CD14-positive monocyte (primary cell): ENCODE measurements around the gene SRMS. TPM values are rescaled to one million over a fixed set of nuclear protein-coding genes. Genes with fewer than 3 reads are reported as not detected.

Experiments
- DNase-seq, 3 donors: peaks; one replicate each; pipeline ENCODE4 v3.0.0-alpha.2; 2011 to 2022
- H2AFZ ChIP-seq: 2 replicates; pipeline ENCODE4 v1.6.0; 2012; ENCODE audit warnings: mild to moderate bottlenecking, low read depth, low read length, inconsistent platforms; ENCODE audit not compliant: insufficient read depth, poor library complexity, severe bottlenecking
- H3K27ac ChIP-seq, 2 donors: 1 replicate in 1 of 2; 2 replicates in 1 of 2; pipeline ENCODE4 v1.5.1; 2012 to 2013; ENCODE audit warnings: low read length in 2 of 2, control low read depth in 1 of 2, inconsistent platforms in 1 of 2, low read depth in 1 of 2, mild to moderate bottlenecking in 1 of 2
- H3K27me3 ChIP-seq, 2 donors: one replicate each; pipeline versions ENCODE4 v1.6.0 to v1.6.1; 2011 to 2013; ENCODE audit warnings: low read length in 2 of 2; ENCODE audit not compliant: control insufficient read depth in 2 of 2, insufficient read depth in 2 of 2
- H3K36me3 ChIP-seq, 2 donors: replicated peaks in 1 of 2; 1 replicate in 1 of 2; 2 replicates in 1 of 2; pipeline versions ENCODE4 v1.5.1 to v1.6.1; 2012 to 2013; ENCODE audit warnings: low read length in 2 of 2, control low read depth in 1 of 2, inconsistent platforms in 1 of 2, mild to moderate bottlenecking in 1 of 2; ENCODE audit not compliant: insufficient read depth in 2 of 2, control insufficient read depth in 1 of 2
- H3K4me1 ChIP-seq, 2 donors: 1 replicate in 1 of 2; 2 replicates in 1 of 2; pipeline versions ENCODE4 v1.5.1 to v1.6.1; 2012 to 2013; ENCODE audit warnings: low read length in 2 of 2, control low read depth in 1 of 2, inconsistent platforms in 1 of 2, mild to moderate bottlenecking in 1 of 2, moderate library complexity in 1 of 2; ENCODE audit not compliant: insufficient read depth in 2 of 2, control insufficient read depth in 1 of 2
- H3K4me2 ChIP-seq: replicated peaks from 2 replicates; pipeline ENCODE3; 2012; ENCODE audit warnings: low read length, moderate library complexity, mild to moderate bottlenecking; ENCODE audit not compliant: poor library complexity, severe bottlenecking; ENCODE audit errors: extremely low read depth
- H3K4me3 ChIP-seq, 3 experiments: fragments of 200-600 bp in 1 of 3; sonication (generic) in 1 of 3; replicated peaks in 1 of 3; 1 replicate in 2 of 3; 2 replicates in 1 of 3; pipeline ENCODE4 v1.5.1; 2011 to 2013; ENCODE audit warnings: low read length in 3 of 3, mild to moderate bottlenecking in 3 of 3, control low read depth in 2 of 3, low read depth in 2 of 3, inconsistent platforms in 1 of 3, moderate library complexity in 1 of 3
- H3K79me2 ChIP-seq: 2 replicates; pipeline ENCODE4 v1.6.0; 2012; ENCODE audit warnings: mild to moderate bottlenecking, control low read depth, inconsistent platforms, low read length, moderate library complexity; ENCODE audit not compliant: insufficient read depth
- H3K9ac ChIP-seq: 2 replicates; pipeline ENCODE4 v1.6.0; 2017; ENCODE audit warnings: low read length, mild to moderate bottlenecking; ENCODE audit not compliant: insufficient read depth, poor library complexity, severe bottlenecking
- H3K9me3 ChIP-seq, 2 donors: replicated peaks in 1 of 2; 1 replicate in 1 of 2; 2 replicates in 1 of 2; pipeline versions ENCODE4 v1.5.1 to v1.6.1; 2012 to 2013; ENCODE audit warnings: low read length in 2 of 2, control low read depth in 1 of 2; ENCODE audit not compliant: control insufficient read depth in 1 of 2, insufficient read depth in 1 of 2
- H4K20me1 ChIP-seq: 2 replicates; pipeline ENCODE4 v1.6.0; 2012; ENCODE audit warnings: mild to moderate bottlenecking, low read length, control low read depth, moderate library complexity; ENCODE audit not compliant: insufficient read depth
- H3K27ac Mint-ChIP-seq, 7 donors: one replicate each; pipeline ENCODE4 v1.8.0; 2020; ENCODE audit warnings: mild to moderate bottlenecking in 7 of 7, mixed read lengths in 7 of 7, moderate library complexity in 6 of 7, inconsistent platforms in 2 of 7
- H3K27me3 Mint-ChIP-seq, 3 donors: one replicate each; pipeline ENCODE4 v1.8.0; 2021 to 2022; ENCODE audit warnings: low read depth in 3 of 3, mild to moderate bottlenecking in 3 of 3, mixed read lengths in 3 of 3, moderate library complexity in 3 of 3, inconsistent platforms in 1 of 3
- H3K36me3 Mint-ChIP-seq, 2 donors: one replicate each; pipeline ENCODE4 v1.8.0; 2020; ENCODE audit warnings: mixed read lengths in 2 of 2, inconsistent platforms in 1 of 2, mild to moderate bottlenecking in 1 of 2
- H3K4me1 Mint-ChIP-seq: one replicate; pipeline ENCODE4 v1.8.0; 2020; ENCODE audit warnings: mild to moderate bottlenecking, mixed read lengths
- H3K4me3 Mint-ChIP-seq, 2 donors: one replicate each; pipeline ENCODE4 v1.8.0; 2020; ENCODE audit warnings: mild to moderate bottlenecking in 2 of 2, mixed read lengths in 2 of 2, moderate library complexity in 1 of 2
- H3K9me3 Mint-ChIP-seq, 7 donors: one replicate each; pipeline ENCODE4 v1.8.0; 2020 to 2022; ENCODE audit warnings: mixed read lengths in 7 of 7, mild to moderate bottlenecking in 6 of 7, moderate library complexity in 6 of 7, inconsistent platforms in 2 of 7
- WGBS: methylation state at CpG from one replicate; pipeline ENCODE4 v1.1.5; 2013; ENCODE audit warnings: missing lambda C conversion rate; ENCODE audit not compliant: insufficient coverage; 5-methylcytosine and 5-hydroxymethylcytosine counted together
- intact Hi-C, 2 donors: fragments of 100-400 bp; cut with micrococcal nuclease; formaldehyde crosslinking; loops; one replicate each; pipeline versions ENCODE4 v1.15.0 to v1.15.1; 2023
- polyA plus RNA-seq, 3 donors: library from polyadenylated mRNA; depleted of rRNA in 1 of 3; unstranded in 2 of 3; stranded (reverse) in 1 of 3; fragments of 300-500 nt in 2 of 3; fragments of >200 nt in 1 of 3; fragmentation: Illumina TruSeq in 2 of 3; gene quantifications; 1 replicate in 2 of 3; 2 replicates in 1 of 3; pipeline ENCODE4 v1.2.3, GENCODE V29; 2012 to 2021
- TF ChIP-seq, protein P1 (sequence below): fragments of 200-600 bp; IDR thresholded peaks from one replicate; pipeline ENCODE4 v1.8.0; 2022; ENCODE audit warnings: antibody characterized with exemption, mild to moderate bottlenecking

Gene SRMS
- polyA plus RNA-seq, 3 donors = not detected

DNA sequence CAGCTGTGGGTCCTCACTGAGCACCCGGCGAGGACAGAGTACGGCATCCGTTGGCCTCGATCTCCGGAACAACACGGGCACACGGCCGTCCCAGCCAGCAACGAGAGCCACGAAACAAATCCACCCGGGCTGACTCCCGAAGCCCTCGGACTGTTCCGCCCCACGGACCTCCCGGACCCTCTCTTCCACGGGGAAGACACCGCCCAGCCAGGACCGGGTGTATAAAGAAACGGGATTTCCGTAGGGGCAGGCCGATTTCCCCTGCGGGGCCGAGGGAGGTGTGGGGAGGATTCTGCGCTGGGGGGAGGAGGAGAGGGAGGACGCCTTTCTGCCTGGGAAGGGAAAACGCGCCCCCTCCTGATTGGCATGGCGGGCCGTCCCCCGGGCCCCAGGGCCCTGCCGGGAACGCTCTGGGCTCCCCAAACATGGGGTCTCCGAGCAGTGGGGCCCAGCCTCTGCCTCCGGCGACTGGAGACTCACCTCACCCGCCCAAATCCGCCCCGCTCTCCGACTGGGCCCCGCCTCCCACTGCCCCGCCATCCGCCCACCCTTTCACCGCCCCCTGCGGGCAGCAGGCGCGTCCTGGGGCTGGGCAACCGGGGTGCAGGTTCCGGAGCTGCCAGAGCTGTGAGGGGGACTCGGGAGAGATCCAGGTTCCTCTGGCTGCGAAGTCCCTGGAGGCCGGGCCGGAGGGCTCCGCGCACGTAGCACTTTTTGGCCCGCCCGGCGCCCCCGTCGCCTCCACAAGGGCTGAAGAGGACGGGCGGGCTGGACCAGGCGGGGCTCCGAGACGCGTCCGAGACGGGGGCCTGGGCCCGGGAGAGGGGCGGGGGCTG, 27.7 kb downstream of the SRMS start:
- intact Hi-C loops = loop anchor here (1.0 to 10.0 kb wide), 3 partner anchors 17 to 545 kb away; partner anchors contain the start of genes PTK6 (in 2 of the 2) and TCEA2 (in 1 of the 2)
- peaks cover 15 to 21% of the 10 kb centered on the region in 2 donors for H3K36me3 Mint-ChIP-seq

More for the DNA sequence above, 27.7 kb downstream of the SRMS start:
- H3K27me3 Mint-ChIP-seq = peaks cover 24 to 43% (median 27%) of the 10 kb centered on the region in 3 donors
- peak overlapping the region; percentile 75 to 80 for H3K4me3 Mint-ChIP-seq
- peaks cover 0 to 23% of the 10 kb centered on the region in 2 donors for H3K27me3 ChIP-seq
- H4K20me1 ChIP-seq = peaks cover 13% of the 10 kb centered on the region
- H3K79me2 ChIP-seq = peaks cover 7% of the 10 kb centered on the region
- TF ChIP-seq, protein P1, sequence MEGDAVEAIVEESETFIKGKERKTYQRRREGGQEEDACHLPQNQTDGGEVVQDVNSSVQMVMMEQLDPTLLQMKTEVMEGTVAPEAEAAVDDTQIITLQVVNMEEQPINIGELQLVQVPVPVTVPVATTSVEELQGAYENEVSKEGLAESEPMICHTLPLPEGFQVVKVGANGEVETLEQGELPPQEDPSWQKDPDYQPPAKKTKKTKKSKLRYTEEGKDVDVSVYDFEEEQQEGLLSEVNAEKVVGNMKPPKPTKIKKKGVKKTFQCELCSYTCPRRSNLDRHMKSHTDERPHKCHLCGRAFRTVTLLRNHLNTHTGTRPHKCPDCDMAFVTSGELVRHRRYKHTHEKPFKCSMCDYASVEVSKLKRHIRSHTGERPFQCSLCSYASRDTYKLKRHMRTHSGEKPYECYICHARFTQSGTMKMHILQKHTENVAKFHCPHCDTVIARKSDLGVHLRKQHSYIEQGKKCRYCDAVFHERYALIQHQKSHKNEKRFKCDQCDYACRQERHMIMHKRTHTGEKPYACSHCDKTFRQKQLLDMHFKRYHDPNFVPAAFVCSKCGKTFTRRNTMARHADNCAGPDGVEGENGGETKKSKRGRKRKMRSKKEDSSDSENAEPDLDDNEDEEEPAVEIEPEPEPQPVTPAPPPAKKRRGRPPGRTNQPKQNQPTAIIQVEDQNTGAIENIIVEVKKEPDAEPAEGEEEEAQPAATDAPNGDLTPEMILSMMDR = no peak
- peak overlapping the region in 1 of 7 donors; percentile 63 for H3K27ac Mint-ChIP-seq
- H3K4me3 ChIP-seq = peak overlapping the region; percentile 32 to 83 (median 68)
- H3K4me2 ChIP-seq = peak overlapping the region; percentile 96
- peaks cover 11 to 13% of the 10 kb centered on the region in 2 donors for H3K9me3 ChIP-seq
- peaks cover 12% of the 10 kb centered on the region for H3K4me1 Mint-ChIP-seq
- peak overlapping the region; percentile 68 for H3K9ac ChIP-seq
- peak overlapping the region; percentile 97 for H2AFZ ChIP-seq
- H3K36me3 ChIP-seq = no peaks in the 10 kb centered on the region
- H3K9me3 Mint-ChIP-seq = peaks cover 13 to 29% (median 23%) of the 10 kb centered on the region in 7 donors
- DNase-seq = peak in 1 of 3 donors; percentile 23
- WGBS = under 1% methylated on average over 65 of the region's 72 CpGs
- H3K27ac ChIP-seq = no peak overlapping the region
- H3K4me1 ChIP-seq = peaks cover 16 to 25% of the 10 kb centered on the region in 2 donors
